H4 (cell line): ENCODE data around the gene ST6GAL1. TPM values are rescaled to one million over a fixed set of nuclear protein-coding genes. Genes with fewer than 3 reads are reported as not detected.
A peak's percentile ranks its signal among the peaks of the same experiment; 100 is the strongest.

Experiments used
- DNase-seq: peaks from one replicate; pipeline ENCODE4 v3.0.0-alpha.2; 2015; ENCODE audit warnings: low spot score
- total RNA-seq: library from RNA; depleted of rRNA; stranded (reverse); fragments of >200 nt; shearing (Covaris generic); gene quantifications from 2 replicates; pipeline ENCODE4 v1.2.3, GENCODE V29; 2014

The ST6GAL1 gene
- total RNA-seq, 1 experiment from 2014 or later: 3.4 TPM

DNA sequence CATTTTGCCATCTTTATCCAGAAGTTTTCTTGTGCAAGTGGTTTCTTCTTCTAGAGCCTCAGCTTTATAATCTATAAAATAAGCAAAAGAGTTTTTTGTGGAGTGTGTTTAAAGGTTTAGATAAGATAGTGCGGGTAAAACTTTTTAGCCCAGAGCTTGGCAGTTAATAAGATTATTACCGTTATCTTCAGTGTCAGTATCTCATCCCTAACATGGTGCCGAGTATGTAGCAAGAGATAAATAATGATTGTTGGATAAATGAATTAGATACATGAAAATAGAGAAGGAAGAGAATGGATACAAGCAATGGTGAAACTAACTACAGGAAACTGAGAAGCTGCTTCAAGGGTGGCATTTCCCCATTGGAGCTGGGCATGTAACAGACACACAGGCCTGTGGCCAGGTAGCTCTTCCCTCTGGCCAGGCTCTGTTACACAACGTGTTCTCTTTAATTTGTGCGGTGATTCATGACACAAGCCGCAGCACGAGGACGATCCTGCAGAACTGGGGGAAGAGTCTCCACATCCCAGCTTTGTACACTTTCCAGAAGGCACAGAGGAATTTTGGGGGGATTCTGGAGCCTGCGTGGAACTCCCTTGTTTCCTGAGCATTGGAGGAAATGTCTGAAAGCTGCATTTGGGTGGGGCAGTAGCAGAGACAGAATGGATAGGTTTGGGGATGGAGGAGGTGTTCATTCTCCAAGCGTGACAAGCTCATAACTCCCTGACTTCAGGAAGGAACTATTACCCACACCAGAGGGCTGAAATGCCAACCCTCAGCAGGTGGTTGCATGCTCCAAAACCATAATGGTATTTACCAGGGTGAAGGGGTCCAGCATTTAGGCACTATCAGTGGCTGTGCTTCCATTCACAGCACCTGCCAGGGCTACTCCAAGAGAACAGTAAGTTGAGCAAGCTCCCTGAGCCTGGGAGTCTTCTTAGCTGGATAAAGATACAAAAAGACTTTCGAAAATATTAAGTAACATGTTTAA is 14.2 kb upstream of the ST6GAL1 start:
- no peak for DNase-seq

DNA sequence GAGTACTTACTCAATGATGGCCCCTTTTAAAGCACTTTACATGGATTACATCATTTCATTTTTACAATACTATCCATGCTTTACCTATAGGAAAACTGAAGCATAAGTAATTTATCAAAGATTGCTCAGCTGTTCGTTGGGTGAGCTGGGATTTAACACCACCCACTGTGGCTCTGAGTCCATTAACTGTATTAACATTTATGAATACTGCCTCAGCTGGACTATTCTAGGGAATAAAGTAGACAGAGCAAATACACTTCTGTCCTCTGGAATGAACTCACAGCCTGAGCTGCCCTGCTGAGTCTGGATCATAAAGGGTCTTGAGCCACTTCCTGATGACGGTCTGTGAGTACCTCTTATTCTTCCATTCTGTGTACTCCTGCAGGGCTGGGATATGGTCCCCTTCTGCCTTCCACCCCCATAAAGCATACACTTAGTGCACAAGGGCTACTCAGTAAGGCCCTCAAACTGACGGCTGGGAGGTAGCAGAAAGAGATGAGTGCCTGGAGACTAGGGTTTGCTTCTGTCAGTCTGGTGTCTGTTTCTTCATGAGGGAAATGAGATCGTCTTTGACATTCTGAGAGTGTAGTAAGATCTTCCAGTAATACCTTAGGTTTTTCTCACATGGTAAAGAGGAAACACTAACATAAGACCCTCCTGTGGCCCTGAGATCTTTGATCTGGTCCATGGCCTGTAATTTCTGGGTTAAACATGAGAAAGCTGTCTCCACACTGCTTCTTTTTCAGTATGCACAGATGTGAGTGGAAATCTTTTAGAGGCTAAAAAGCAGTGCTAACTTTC is 12.6 kb upstream of the ST6GAL1 start:
- no peak for DNase-seq

DNA sequence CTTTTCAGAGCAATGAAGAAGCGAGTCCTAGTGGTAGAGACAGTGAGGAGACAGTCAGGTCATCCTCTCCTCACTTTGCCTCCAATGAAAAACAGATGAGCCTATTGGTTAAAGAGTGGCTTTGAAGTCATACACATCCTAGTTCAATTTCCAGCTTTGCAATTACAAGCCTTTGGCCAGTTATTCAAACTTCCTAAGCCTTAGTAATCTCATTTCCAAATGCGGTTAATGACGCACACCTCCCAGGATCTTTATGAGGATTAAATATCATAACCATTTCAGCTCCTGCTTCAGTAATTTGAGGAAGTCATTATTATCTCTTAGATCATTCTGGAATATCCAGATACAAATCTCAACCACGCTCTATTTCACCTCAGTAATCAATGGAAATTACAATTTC is 10.0 kb upstream of the ST6GAL1 start:
- no peak for DNase-seq

DNA sequence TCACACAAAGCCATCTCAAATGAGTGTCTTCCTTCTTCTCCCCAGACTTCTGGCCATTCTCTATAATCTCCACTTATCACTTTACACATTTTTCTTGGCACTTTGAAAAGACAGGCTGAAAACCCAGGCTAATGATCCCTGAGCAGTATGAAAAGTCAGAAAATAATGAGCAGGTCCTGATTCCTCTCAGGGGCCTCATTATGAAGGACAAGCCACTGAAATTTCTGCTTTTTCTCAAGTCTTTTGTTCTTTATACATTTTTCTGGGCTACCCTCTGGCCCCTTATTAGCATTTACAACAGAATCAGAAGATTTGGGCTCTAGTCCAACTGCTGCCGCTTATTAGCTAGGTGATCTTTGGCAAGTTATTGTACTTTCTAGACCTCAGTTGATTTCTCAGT is 9.5 kb upstream of the ST6GAL1 start:
- no peak for DNase-seq

- no peak for DNase-seq
Observed at GRCh38 chr3:186921578-186921977, 8.7 kb upstream of the ST6GAL1 start.

GRCh38 chr3:186922224-186922623 is 8.1 kb upstream of the ST6GAL1 start:
- no peak for DNase-seq

DNA sequence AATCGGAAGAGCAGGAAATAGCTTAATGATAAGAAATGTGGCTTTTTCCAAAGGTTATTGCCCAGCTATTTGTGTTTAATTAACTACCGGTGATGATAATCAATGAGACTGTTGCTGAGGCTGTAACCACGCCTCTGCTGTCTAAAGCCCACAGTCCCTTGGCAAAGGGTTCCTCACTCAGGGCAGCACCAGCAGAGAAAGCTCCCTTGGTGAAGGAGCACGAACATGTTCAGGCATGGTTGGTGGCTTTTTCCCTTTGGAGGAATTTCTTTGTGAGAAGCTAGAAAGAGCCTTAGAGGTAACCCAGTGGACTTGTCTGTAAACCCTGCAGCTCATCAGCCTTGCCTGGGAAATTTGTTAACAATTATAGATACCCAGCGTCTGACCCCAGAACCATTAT is 7.5 kb upstream of the ST6GAL1 start:
- DNase-seq: no peak

DNA sequence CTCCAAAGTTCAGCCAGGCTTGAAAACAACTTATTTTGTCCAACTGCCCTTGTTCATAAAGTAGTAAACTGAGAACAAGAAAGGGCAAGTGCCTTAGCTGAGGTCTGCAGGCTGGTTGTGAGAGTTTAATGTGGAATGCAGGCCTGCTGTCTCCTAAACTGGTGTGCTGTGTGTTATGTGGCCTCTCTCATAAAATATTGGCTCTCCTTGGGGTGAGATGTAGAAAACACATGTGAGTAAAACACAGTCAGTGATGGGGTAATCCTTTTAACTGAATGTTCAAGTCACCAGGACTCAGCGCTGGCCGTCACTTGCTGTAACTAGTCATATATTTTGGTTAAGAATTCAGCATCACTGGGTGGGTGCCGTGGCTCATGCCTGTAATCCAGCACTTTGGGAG is 7.1 kb upstream of the ST6GAL1 start:
- no peak for DNase-seq

DNA sequence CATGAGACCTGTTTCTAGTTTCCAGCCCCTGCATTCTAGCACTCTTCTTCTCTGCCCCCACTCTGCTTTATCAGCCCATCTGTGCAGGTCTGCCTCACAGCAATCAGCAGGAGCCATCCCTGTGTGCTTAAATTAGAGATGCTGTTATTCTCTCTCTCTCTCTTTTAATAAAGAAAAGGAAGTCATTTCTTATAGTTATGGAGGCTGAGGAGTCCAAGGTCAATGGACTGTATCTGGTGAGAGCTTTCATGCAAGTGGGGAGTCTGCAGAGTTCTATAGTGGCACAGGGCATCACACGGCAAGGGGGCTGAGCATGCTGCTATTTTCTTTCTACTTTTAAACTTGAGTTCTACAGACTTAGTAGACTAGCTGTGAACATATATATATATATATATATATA is 4.5 kb upstream of the ST6GAL1 start:
- no peak for DNase-seq

DNA sequence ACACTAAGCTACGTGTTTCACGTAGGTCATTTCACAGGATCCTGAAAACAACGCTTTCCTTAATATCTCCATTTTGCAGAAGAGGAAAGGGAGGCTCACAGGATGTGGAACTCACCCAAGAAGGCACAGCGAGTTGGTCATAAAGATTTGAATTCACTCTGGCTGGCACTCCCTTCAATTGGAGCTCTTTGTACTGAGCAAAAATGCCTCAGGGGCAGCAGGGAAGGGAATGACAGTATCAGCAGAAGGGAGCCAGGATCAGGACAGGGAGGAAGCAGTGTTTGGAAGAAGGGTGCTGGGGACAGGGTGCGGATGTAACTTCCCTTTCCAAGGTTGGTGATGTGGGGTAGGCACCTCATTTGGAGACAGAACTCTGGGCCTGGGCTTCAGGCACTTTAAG is 1.1 kb upstream of the ST6GAL1 start:
- peak; percentile 4 for DNase-seq

DNA sequence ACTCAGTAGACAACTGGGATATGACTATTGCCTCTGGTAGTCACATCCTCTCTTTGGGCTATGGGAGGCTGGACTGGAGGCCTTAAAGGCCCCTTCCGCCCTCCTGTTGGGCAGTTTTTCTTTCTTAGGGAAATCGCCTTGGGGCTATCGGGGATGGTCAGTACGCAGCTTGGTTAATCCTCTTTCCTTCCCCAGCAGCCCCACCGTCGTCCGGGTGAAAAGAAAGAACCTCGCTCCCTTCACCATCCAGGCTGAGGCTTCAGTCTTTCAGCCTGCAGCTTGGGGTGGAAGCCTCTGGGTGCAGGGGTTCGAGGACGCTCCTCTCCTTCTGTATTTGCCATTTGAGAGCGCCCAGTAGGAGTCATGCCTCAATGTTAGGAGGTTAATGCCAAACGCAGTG is 641 bp upstream of the ST6GAL1 start:
- DNase-seq: peak; percentile 5

GRCh38 chr3:186930641-186931531 is 560 bp downstream of the ST6GAL1 start:
- peak; percentile 52 for DNase-seq

DNA sequence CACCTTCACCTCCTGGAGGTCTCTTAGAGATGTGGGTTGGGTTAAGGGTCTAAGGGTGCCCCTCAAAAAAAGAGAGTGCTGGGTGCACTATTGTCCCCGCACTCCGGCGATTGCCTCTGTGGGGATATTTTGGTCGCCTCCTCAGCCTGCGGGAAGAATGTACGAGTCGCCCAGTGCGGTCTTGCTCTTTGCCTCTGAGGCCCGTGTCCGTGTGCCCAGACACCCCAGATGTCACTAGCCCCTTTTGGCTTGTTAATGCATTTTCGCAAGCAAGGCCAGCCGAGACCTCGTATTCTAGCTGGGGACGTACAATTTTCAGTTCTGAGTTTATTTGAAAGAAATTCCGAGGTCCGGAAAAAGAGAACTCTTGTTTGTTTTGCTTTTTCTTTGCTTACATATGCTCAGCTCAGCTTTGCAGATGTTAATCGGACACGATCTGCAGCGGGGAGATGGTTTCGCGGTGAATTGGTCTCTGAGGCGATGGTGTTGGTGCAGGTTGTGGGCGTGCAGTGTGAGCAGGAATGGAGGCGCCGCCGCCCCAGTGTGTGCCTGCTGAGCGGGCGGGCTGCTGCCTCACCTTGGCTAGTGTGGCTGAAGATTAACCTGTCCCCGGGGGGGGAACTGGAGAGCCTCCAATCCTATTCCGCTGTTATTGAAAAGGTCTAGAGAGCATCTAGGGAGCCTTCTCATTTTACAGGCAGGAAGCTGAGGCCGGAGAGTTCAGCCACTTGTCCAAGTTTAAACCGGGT is 1.4 kb downstream of the ST6GAL1 start:
- DNase-seq: peak; percentile 6

GRCh38 chr3:186932281-186933181 is 2.2 kb downstream of the ST6GAL1 start:
- DNase-seq: peak; percentile 4

DNA sequence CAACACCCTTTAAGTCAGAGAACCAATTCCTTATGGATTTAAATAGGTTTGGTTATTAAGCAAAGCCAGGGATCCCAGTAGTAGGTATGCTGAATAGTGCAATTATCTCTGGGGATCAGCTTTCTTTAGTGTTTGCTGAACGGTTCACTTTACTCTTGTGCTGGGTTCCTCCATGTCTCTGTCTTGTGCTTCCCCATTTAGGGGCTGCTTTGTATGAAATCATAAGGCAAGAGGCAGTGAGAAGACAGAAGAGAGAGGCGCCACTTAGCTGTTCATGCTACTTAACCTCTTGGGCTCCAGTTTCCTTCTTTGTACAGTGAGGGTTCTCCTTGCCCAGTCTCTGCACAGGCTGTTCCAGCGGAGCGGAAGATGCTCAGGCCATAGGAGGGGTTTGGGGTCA is 3.5 kb downstream of the ST6GAL1 start:
- DNase-seq: no peak

GRCh38 chr3:186935133-186935532 is 4.8 kb downstream of the ST6GAL1 start:
- DNase-seq: no peak

GRCh38 chr3:186937017-186937875 is 6.9 kb downstream of the ST6GAL1 start:
- DNase-seq: no peak

- DNase-seq: no peak
Observed at GRCh38 chr3:186938716-186939115, 8.4 kb downstream of the ST6GAL1 start.

DNA sequence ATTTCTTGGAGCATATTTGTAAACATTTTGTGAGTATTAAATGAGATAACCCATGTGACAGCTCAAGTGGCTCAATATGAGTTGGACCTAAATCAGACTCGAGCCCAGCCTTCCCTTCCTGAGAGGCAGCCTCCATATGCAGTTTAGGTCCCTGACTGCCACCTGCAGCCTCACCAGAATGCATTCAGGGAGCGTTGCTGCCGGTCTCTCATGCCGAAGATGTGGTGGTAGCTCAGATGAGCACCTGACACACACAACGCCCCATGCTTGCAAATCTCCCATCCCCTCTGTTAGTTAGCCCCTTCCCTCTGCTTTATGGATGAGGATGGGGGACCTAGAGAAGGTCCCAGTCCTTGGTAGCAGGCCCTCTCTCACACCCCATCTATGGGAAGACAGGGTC is 9.2 kb downstream of the ST6GAL1 start:
- no peak for DNase-seq
